ENCODE data around the gene OR4D1.
A peak's percentile ranks its signal among the peaks of the same experiment; 100 is the strongest.

Gene OR4D1

GRCh38 chr17:58192612-58193011, 44.4 kb downstream of the OR4D1 start, which contains the start of gene EPX:
Gene EPX (plus strand): TSS chr17:58192726. CDS start chr17:58192847, 121 bp downstream.
- Histone ChIP-seq H3K27me3 (ENCODE audit: control insufficient read depth, insufficient read depth, low read length) (no peaks in the 10 kb centered on the region), H3K36me3 (ENCODE audit: control insufficient read depth, insufficient read depth, low read length) (no peaks in the 10 kb centered on the region; the same call in 1 of the 2 replicates)
- no CpG with 5 or more reads among the region's 6 CpGs for WGBS (ENCODE audit: insufficient coverage, insufficient read length)

GRCh38 chr17:58193641-58194255, 45.6 kb downstream of the OR4D1 start:
- Histone ChIP-seq H3K4me1 (ENCODE audit: control insufficient read depth, insufficient read depth, low read length) (no peaks in the 10 kb centered on the region), H3K36me3 (ENCODE audit: control insufficient read depth, insufficient read depth, low read length) (no peaks in the 10 kb centered on the region; the same call in 1 of the 2 replicates), H3K27me3 (ENCODE audit: control insufficient read depth, insufficient read depth, low read length) (no peaks in the 10 kb centered on the region), H3K9me3 (ENCODE audit: control insufficient read depth, insufficient read depth, low read length) (no peaks in the 10 kb centered on the region), H3K27ac (ENCODE audit: low read length) (no peak overlapping the region), H3K4me3 (ENCODE audit: low read length) (no peak overlapping the region)
- no CpG with 5 or more reads among the region's 18 CpGs for WGBS (ENCODE audit: insufficient coverage, insufficient read length)
- DNase-seq (ENCODE audit: low read depth, low spot score): no peak

More at GRCh38 chr17:58192612-58193011, 44.4 kb downstream of the OR4D1 start, which contains the start of gene EPX:
- Histone ChIP-seq H3K4me1 (ENCODE audit: control insufficient read depth, insufficient read depth, low read length) (no peaks in the 10 kb centered on the region), H3K27ac (ENCODE audit: low read length) (no peak within 1 kb of the TSS), H3K9me3 (ENCODE audit: control insufficient read depth, insufficient read depth, low read length) (no peaks in the 10 kb centered on the region), H3K4me3 (ENCODE audit: low read length) (no peak within 1 kb of the TSS)
- DNase-seq (ENCODE audit: low read depth, low spot score): no peak

- H3K9me3 ChIP-seq (ENCODE audit: control insufficient read depth, insufficient read depth, low read length): no peaks in the 10 kb centered on the region
- no peak overlapping the region for H3K4me3 ChIP-seq (ENCODE audit: low read length)
- H3K4me1 ChIP-seq (ENCODE audit: control insufficient read depth, insufficient read depth, low read length): no peaks in the 10 kb centered on the region
- H3K27me3 ChIP-seq (ENCODE audit: control insufficient read depth, insufficient read depth, low read length): no peaks in the 10 kb centered on the region
- WGBS (ENCODE audit: insufficient coverage, insufficient read length): 97% methylated on average over 1 of the region's 5 CpGs
- H3K36me3 ChIP-seq (ENCODE audit: control insufficient read depth, insufficient read depth, low read length): no peaks in the 10 kb centered on the region; the same call in 1 of the 2 replicates
- H3K27ac ChIP-seq (ENCODE audit: low read length): no peak overlapping the region
- no peak for DNase-seq (ENCODE audit: low read depth, low spot score)
Observed at GRCh38 chr17:58195518-58196123, 47.4 kb downstream of the OR4D1 start.

GRCh38 chr17:58196610-58197009, 48.4 kb downstream of the OR4D1 start:
- no peaks in the 10 kb centered on the region; the same call in 1 of the 2 replicates for H3K36me3 ChIP-seq (ENCODE audit: control insufficient read depth, insufficient read depth, low read length)
- no peaks in the 10 kb centered on the region for H3K4me1 ChIP-seq (ENCODE audit: control insufficient read depth, insufficient read depth, low read length)
- H3K27ac ChIP-seq (ENCODE audit: low read length): no peak overlapping the region
- no peak for DNase-seq (ENCODE audit: low read depth, low spot score)
- WGBS (ENCODE audit: insufficient coverage, insufficient read length): no CpG with 5 or more reads among the region's 7 CpGs
- no peaks in the 10 kb centered on the region for H3K9me3 ChIP-seq (ENCODE audit: control insufficient read depth, insufficient read depth, low read length)
- no peaks in the 10 kb centered on the region for H3K27me3 ChIP-seq (ENCODE audit: control insufficient read depth, insufficient read depth, low read length)
- no peak overlapping the region for H3K4me3 ChIP-seq (ENCODE audit: low read length)

- Histone ChIP-seq H3K9me3 (ENCODE audit: control insufficient read depth, insufficient read depth, low read length) (no peaks in the 10 kb centered on the region), H3K4me3 (ENCODE audit: low read length) (no peak overlapping the region), H3K27me3 (ENCODE audit: control insufficient read depth, insufficient read depth, low read length) (no peaks in the 10 kb centered on the region), H3K27ac (ENCODE audit: low read length) (no peak overlapping the region), H3K36me3 (ENCODE audit: control insufficient read depth, insufficient read depth, low read length) (no peaks in the 10 kb centered on the region), H3K4me1 (ENCODE audit: control insufficient read depth, insufficient read depth, low read length) (no peaks in the 10 kb centered on the region)
- WGBS (ENCODE audit: insufficient coverage, insufficient read length): no CpG with 5 or more reads among the region's 14 CpGs
- peak; percentile 43 for DNase-seq (ENCODE audit: low read depth, low spot score)
Observed at GRCh38 chr17:58200024-58200633, 51.9 kb downstream of the OR4D1 start.

- no peaks in the 10 kb centered on the region for H3K4me1 ChIP-seq (ENCODE audit: control insufficient read depth, insufficient read depth, low read length)
- no peaks in the 10 kb centered on the region for H3K9me3 ChIP-seq (ENCODE audit: control insufficient read depth, insufficient read depth, low read length)
- no CpG with 5 or more reads among the region's 7 CpGs for WGBS (ENCODE audit: insufficient coverage, insufficient read length)
- H3K27me3 ChIP-seq (ENCODE audit: control insufficient read depth, insufficient read depth, low read length): no peaks in the 10 kb centered on the region
- no peak overlapping the region for H3K27ac ChIP-seq (ENCODE audit: low read length)
- H3K36me3 ChIP-seq (ENCODE audit: control insufficient read depth, insufficient read depth, low read length): no peaks in the 10 kb centered on the region
- no peak overlapping the region for H3K4me3 ChIP-seq (ENCODE audit: low read length)
- no peak for DNase-seq (ENCODE audit: low read depth, low spot score)
Observed at GRCh38 chr17:58202859-58203258, 54.7 kb downstream of the OR4D1 start.

- Histone ChIP-seq H3K4me3 (ENCODE audit: low read length) (no peak overlapping the region), H3K27me3 (ENCODE audit: control insufficient read depth, insufficient read depth, low read length) (no peaks in the 10 kb centered on the region), H3K36me3 (ENCODE audit: control insufficient read depth, insufficient read depth, low read length) (0 out of 2 replicates have a peak, but pooled peaks cover 3% of the 10 kb centered on the region), H3K27ac (ENCODE audit: low read length) (no peak overlapping the region), H3K4me1 (ENCODE audit: control insufficient read depth, insufficient read depth, low read length) (no peaks in the 10 kb centered on the region), H3K9me3 (ENCODE audit: control insufficient read depth, insufficient read depth, low read length) (no peaks in the 10 kb centered on the region)
- no CpG with 5 or more reads among the region's 5 CpGs for WGBS (ENCODE audit: insufficient coverage, insufficient read length)
- no peak for DNase-seq (ENCODE audit: low read depth, low spot score)
Observed at GRCh38 chr17:58204796-58205195, 56.6 kb downstream of the OR4D1 start.

- Histone ChIP-seq H3K27ac (ENCODE audit: low read length) (no peak overlapping the region), H3K4me3 (ENCODE audit: low read length) (no peak overlapping the region), H3K36me3 (ENCODE audit: control insufficient read depth, insufficient read depth, low read length) (0 out of 2 replicates have a peak, but pooled peaks cover 3% of the 10 kb centered on the region), H3K27me3 (ENCODE audit: control insufficient read depth, insufficient read depth, low read length) (no peaks in the 10 kb centered on the region), H3K9me3 (ENCODE audit: control insufficient read depth, insufficient read depth, low read length) (no peaks in the 10 kb centered on the region), H3K4me1 (ENCODE audit: control insufficient read depth, insufficient read depth, low read length) (no peaks in the 10 kb centered on the region)
- DNase-seq (ENCODE audit: low read depth, low spot score): no peak
- WGBS (ENCODE audit: insufficient coverage, insufficient read length): no CpG with 5 or more reads among the region's 11 CpGs
Observed at GRCh38 chr17:58205936-58206335, 57.8 kb downstream of the OR4D1 start.

GRCh38 chr17:58207451-58207850, 59.3 kb downstream of the OR4D1 start:
- H3K36me3 ChIP-seq (ENCODE audit: control insufficient read depth, insufficient read depth, low read length): 0 out of 2 replicates have a peak, but pooled peaks cover 6% of the 10 kb centered on the region
- DNase-seq (ENCODE audit: low read depth, low spot score): no peak
- H3K4me3 ChIP-seq (ENCODE audit: low read length): no peak overlapping the region
- no peaks in the 10 kb centered on the region for H3K4me1 ChIP-seq (ENCODE audit: control insufficient read depth, insufficient read depth, low read length)
- no peaks in the 10 kb centered on the region for H3K9me3 ChIP-seq (ENCODE audit: control insufficient read depth, insufficient read depth, low read length)
- WGBS (ENCODE audit: insufficient coverage, insufficient read length): no CpG with 5 or more reads among the region's 3 CpGs
- no peaks in the 10 kb centered on the region for H3K27me3 ChIP-seq (ENCODE audit: control insufficient read depth, insufficient read depth, low read length)
- H3K27ac ChIP-seq (ENCODE audit: low read length): no peak overlapping the region

- no peak for DNase-seq (ENCODE audit: low read depth, low spot score)
- no peak overlapping the region for H3K27ac ChIP-seq (ENCODE audit: low read length)
- H3K36me3 ChIP-seq (ENCODE audit: control insufficient read depth, insufficient read depth, low read length): 0 out of 2 replicates have a peak, but pooled peaks cover 6% of the 10 kb centered on the region
- H3K27me3 ChIP-seq (ENCODE audit: control insufficient read depth, insufficient read depth, low read length): no peaks in the 10 kb centered on the region
- WGBS (ENCODE audit: insufficient coverage, insufficient read length): no CpG with 5 or more reads among the region's 5 CpGs
- no peaks in the 10 kb centered on the region for H3K9me3 ChIP-seq (ENCODE audit: control insufficient read depth, insufficient read depth, low read length)
- H3K4me1 ChIP-seq (ENCODE audit: control insufficient read depth, insufficient read depth, low read length): no peaks in the 10 kb centered on the region
- no peak overlapping the region for H3K4me3 ChIP-seq (ENCODE audit: low read length)
Observed at GRCh38 chr17:58208344-58208743, 60.2 kb downstream of the OR4D1 start.

All from iPS DF 6.9 (cell line).